D721Med (cell line): ENCODE results near the gene STARD13.

ENCODE experiments used
- DNase-seq: peaks from one replicate; pipeline ENCODE4 v3.0.0; 2011; ENCODE audit warnings: low spot score; ENCODE audit not compliant: insufficient read length
- FAIRE-seq: peaks from 2 replicates; lab custom pipeline; 2011; peaks lifted over from hg19 to GRCh38; lab: Jason Lieb, UNC
- TF ChIP-seq, protein P1 (sequence below): IDR thresholded peaks from 2 replicates; pipeline ENCODE4 v1.5.1; 2012; ENCODE audit warnings: mild to moderate bottlenecking, control low read depth; ENCODE audit not compliant: insufficient read depth; ENCODE audit errors: missing control alignments

The STARD13 gene

DNA sequence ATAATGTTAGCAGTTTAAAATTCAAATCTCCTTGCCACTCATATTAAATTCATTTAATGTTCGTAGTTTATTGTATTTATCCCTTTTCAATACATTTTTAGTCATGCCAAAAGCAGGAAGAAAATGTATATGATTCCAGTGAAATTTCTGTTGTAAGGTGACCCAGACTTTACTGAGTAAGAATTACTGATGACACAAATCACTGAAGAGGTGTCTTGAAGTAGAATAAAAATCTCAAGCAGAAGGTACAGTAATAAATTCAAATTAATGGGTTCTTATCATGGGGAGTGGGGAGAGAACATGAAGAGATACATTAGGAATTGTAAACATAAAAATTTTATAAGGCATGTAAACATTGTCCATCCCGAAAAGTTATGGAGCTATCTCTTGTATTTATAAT is 19.9 kb downstream of the STARD13 start:
- FAIRE-seq (no peak), DNase-seq (no peak)
- TF ChIP-seq, protein P1, sequence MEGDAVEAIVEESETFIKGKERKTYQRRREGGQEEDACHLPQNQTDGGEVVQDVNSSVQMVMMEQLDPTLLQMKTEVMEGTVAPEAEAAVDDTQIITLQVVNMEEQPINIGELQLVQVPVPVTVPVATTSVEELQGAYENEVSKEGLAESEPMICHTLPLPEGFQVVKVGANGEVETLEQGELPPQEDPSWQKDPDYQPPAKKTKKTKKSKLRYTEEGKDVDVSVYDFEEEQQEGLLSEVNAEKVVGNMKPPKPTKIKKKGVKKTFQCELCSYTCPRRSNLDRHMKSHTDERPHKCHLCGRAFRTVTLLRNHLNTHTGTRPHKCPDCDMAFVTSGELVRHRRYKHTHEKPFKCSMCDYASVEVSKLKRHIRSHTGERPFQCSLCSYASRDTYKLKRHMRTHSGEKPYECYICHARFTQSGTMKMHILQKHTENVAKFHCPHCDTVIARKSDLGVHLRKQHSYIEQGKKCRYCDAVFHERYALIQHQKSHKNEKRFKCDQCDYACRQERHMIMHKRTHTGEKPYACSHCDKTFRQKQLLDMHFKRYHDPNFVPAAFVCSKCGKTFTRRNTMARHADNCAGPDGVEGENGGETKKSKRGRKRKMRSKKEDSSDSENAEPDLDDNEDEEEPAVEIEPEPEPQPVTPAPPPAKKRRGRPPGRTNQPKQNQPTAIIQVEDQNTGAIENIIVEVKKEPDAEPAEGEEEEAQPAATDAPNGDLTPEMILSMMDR = no peak

DNA sequence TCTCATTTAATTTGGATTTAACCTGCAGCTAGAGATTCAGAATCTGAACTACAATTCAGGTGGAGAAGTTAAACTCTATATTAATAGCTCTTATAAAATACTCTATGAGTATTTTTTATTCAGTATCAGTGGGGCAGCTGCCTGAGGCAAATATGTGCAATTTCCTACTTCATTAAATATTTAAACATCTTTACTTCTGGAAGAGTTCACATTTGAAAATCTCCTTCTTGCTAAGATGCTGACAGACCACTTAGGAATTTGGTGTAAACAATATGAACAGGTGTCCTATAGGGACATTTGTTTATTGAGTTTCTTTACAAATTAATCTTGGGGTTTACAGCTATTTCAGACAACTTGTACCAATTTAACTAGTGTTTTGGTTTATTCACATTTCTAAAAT is 20.4 kb downstream of the STARD13 start:
- no peak for DNase-seq
- TF ChIP-seq, protein P1 = no peak
- no peak for FAIRE-seq

DNA sequence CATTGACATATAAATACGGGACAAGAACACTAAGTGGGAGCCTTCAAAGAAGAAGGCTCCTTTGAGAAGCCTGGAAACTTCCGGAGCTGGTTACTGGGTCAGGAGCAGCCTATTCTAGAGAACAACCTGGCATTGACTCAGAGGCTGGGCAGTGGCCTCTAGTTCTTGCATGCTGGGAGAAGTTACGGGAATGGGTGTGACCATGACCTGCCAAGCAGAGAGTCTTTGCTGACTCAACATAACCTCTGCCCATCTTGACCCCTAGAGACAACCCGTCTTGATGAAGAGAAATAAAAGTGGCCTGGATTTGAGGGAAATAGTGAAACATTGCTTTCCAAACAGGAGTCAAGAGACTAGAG is 21.0 kb downstream of the STARD13 start:
- no peak for FAIRE-seq
- DNase-seq = no peak
- TF ChIP-seq, protein P1 = no peak

DNA sequence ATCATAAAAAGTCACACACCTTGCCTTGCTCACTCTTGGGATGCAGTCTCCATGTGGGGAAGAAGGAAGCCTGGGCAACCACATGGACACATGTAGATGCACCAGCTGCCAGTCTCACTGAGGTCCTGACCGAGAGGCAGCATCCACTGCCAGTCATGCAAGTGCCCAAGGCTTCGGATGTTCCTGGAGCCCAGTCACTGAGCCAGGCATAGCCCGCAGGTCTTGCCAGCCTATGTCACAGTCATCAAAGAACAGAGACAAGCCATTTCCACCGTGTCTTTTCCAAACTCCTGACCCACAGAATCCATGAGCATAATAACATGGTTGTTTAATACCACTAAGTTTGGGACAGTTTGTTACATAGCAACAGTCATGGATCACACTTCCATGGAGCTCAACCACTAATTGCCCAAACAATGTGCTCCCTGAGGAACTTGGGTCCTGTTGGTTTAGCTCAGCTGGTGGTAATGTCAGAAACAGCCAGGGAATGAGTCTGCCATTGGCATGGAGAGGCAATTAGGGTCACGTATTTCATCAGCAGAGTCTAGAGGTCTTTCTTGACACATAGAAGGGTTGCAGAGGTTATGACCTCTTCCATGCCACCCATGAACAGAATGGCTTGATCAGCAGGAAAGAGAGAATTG is 21.5 kb downstream of the STARD13 start:
- FAIRE-seq = no peak

DNA sequence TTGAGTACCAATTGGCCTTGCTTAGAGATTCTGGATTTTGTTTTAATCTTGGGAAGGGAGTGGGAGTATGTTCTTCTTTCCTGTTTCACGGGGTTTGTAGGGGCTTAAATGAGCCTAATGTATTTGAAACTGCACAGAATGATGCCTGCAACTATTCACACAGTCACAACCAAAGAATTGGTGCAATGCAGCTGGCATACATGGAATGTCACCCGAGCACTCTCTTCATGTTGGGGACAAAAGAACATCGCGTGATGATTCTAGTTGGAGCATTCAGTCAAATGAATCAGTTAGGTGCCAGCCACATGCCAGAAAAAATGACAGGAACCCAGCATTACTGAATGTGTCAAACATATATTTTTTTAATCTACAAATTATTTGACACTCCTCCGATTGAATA is 22.1 kb downstream of the STARD13 start:
- no peak for FAIRE-seq
- TF ChIP-seq, protein P1 = no peak
- DNase-seq = no peak

More for the DNA sequence above, 21.5 kb downstream of the STARD13 start:
- TF ChIP-seq, protein P1 = no peak
- DNase-seq = no peak

DNA sequence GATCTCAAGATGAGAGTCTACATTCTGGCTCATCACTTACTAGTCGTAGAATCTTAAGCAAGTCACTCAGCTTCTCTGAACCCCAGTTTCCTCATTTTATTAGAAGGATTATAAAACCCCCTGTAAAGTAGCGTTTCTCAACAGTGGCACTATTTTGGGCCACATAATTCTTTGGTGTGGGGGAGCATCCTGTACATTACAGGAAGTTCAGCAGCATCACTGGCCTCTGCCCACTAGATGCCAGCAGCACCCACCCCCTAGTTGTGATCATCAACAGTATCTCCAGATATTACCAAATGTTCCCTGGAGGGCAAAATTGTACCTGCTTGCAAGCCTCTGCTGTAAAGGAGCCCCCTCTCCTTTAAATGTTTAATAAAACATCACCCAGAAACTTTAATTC is 22.6 kb downstream of the STARD13 start:
- TF ChIP-seq, protein P1 = peak; percentile 14
- no peak for FAIRE-seq

DNA sequence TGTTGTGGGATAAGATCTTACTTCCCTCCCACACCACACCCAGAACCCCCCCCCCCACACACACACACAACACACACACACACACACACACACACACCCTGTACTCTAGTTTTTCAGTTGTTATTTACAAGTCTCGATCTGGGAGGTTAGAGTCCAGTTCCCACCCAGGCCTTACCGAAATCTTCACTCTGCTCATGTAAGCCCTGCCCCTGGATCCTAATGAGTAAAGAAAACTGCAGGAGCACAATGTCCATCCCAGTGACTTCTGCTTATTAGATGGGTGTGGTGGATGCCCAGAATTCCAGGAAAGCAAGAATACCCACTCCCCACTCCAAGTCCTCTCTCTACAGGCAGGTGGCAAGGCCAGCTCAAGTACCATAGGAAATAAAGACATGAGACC is 23.0 kb downstream of the STARD13 start:
- no peak for DNase-seq
- FAIRE-seq = no peak
- TF ChIP-seq, protein P1 = no peak

More for the DNA sequence above, 22.6 kb downstream of the STARD13 start:
- DNase-seq = no peak
